Astrocyte (in vitro differentiated cells and primary cell): ENCODE data around the gene BHLHA15.

Experiments used
- EZH2 ChIP-seq: IDR thresholded peaks from 2 replicates; pipeline ENCODE4 v1.6.1; 2012; ENCODE audit warnings: mild to moderate bottlenecking, low read length, inconsistent platforms; ENCODE audit not compliant: insufficient read depth
- TF ChIP-seq, protein P1 (sequence below): IDR thresholded peaks from 2 replicates; pipeline ENCODE4 v1.5.1; 2011; ENCODE audit warnings: low read depth, mild to moderate bottlenecking, inconsistent platforms, low read length, moderate library complexity; ENCODE audit not compliant: insufficient read depth

DNA sequence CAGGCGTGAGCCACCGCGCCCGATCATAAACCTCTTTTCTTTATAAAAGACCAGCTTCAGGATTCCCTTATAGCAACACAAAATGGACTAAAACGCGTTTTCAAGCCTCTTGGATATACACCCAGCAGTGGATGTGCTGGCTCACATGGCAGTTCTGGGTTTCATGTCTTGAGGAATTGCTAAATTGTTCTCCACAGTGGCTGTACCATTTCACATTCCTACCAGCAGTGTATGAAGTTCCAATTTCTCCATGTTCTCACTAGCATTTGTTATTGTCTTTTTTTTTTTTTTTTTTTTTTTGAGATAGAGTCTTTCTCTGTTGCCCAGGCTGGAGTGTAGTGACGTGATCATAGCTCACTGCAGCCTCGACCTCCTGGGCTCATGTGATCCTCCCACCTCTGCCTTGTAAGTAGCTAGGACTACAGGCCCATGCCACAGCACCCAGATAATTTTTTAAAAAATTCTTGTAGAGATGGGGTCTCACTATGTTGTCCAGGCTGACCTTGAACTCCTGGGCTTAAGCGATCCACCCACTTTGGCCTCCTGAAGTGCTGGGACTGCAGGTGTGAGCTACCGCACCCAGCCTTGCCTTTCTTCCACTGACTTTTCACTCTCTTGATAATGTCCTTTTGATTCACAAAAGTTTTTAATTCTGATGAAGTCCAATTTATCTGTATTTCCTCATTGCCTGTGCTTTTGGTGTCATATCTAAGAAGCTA, 23.3 kb downstream of the BHLHA15 start:
- TF ChIP-seq, protein P1, sequence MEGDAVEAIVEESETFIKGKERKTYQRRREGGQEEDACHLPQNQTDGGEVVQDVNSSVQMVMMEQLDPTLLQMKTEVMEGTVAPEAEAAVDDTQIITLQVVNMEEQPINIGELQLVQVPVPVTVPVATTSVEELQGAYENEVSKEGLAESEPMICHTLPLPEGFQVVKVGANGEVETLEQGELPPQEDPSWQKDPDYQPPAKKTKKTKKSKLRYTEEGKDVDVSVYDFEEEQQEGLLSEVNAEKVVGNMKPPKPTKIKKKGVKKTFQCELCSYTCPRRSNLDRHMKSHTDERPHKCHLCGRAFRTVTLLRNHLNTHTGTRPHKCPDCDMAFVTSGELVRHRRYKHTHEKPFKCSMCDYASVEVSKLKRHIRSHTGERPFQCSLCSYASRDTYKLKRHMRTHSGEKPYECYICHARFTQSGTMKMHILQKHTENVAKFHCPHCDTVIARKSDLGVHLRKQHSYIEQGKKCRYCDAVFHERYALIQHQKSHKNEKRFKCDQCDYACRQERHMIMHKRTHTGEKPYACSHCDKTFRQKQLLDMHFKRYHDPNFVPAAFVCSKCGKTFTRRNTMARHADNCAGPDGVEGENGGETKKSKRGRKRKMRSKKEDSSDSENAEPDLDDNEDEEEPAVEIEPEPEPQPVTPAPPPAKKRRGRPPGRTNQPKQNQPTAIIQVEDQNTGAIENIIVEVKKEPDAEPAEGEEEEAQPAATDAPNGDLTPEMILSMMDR: no peak
- no peak for TF ChIP-seq EZH2
